ENCODE results near the gene KRIT1. TPM values are rescaled to one million over a fixed set of nuclear protein-coding genes. Genes with fewer than 3 reads are reported as not detected.

KRIT1 gene
- total RNA-seq: 10 to 100 TPM; 57.9 to 80.5 (median 62.0) TPM

DNA sequence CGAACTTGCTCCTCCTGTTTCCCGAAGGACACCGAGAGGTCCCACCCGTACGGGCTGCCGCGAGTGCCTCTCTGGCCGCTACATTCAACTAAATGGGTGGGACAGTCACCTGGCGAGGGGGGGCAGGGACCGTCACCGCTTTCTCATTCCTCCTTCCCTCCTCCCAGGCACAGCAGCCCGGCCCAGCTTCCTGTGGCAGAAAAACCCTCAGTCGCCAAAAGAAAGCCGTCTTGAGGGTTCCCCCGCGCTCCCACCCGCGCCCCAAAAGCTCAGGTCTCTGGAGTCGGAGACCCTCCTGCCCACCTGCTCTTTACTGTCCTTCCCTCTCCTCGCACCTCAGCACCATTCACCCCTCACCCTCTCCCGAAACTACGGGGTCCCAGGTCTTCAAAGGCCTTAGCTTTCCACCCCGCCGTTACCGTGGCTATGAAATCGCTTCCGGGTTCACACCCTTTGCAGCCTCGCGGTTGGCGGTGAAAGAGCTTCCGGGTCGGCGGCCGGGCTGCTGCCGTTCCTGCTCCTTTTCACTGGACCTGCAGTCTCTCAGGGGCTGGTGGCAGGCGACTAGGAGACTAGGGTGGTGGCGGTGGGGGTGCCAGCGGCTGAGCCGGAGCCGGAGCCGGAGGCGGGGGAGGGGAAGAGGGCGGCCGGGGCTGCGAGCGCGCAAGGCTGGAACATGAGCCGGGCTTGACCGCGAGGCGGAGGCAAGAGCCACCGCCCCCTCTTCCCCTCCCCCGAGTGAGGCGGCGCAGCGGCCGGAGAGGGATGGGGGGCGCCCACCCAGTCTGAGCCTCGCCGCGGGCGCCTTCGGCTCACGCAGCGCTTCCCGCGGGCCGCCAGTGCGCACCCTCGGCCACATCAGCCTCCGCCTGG is at the start of gene KRIT1, which contains the start of gene ANKIB1:
TSS of gene KRIT1 (minus strand) at position 428 of the 873 bp plus-strand sequence. CDS start 3,779 bp downstream, outside the sequence.
TSS of gene ANKIB1 (plus strand) at position 488 of the 873 bp plus-strand sequence. CDS start 49,005 bp downstream, outside the sequence.
- TF ChIP-seq, protein P1, sequence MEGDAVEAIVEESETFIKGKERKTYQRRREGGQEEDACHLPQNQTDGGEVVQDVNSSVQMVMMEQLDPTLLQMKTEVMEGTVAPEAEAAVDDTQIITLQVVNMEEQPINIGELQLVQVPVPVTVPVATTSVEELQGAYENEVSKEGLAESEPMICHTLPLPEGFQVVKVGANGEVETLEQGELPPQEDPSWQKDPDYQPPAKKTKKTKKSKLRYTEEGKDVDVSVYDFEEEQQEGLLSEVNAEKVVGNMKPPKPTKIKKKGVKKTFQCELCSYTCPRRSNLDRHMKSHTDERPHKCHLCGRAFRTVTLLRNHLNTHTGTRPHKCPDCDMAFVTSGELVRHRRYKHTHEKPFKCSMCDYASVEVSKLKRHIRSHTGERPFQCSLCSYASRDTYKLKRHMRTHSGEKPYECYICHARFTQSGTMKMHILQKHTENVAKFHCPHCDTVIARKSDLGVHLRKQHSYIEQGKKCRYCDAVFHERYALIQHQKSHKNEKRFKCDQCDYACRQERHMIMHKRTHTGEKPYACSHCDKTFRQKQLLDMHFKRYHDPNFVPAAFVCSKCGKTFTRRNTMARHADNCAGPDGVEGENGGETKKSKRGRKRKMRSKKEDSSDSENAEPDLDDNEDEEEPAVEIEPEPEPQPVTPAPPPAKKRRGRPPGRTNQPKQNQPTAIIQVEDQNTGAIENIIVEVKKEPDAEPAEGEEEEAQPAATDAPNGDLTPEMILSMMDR (IDR thresholded peaks at IDR 0.05): no peak
- DNase-seq (ENCODE audit: low spot score) (peak; percentile 56), ATAC-seq (ENCODE audit: low FRiP score) (peak; percentile 92)

DNA sequence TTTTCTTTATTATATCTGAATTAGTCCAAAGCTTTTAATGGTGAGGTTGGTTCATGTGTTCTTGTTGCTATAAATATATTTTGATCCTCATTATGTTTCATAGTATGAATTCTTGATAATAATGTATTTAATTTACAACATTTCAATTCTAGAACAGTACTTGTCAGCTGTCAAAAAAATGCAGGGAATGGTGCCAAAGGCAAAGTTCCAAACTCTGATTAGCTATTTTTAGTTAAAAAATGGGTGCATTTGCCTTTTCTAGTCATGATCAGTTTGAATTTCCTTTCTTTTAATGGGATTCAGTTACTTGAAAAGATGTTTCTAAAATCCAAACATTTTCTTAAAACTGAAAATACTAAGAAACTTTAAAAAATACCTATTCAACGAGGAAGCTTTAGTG is 49.7 kb upstream of the KRIT1 start:
- DNase-seq (ENCODE audit: low spot score) (no peak), ATAC-seq (ENCODE audit: low FRiP score) (no peak)
- TF ChIP-seq, protein P1 (IDR thresholded peaks at IDR 0.05): no peak

DNA sequence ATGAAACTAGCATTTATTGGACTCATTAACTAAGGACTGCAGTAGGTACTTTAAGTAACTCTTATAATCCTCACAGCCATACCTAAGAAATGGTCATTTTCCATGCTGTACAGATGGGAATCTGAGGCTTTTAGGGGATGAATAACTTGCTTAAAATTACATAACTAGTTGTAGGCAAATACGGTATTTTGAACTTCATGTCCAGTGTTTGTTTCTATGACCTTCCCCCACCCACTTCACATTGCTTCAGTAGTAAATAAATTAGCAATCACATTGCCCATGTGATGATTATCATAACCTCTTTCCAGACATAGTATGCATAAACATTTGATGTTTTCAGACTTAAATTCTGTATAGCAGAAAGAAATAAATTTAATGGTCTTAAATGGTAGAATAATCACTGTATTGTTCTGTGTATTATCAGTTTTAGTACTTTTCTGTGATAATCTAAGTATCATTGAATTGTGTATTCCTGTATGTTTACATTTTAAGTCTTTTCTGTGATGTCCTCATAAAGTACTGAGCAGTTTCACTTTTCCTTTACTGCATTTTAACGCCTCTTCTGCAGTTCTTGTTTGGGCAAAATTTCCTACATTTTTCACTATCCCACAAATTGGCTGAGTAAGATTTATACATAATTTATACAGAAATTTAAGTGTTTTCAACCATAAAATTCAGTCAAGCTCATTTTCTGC is 48.3 kb upstream of the KRIT1 start:
- ATAC-seq (ENCODE audit: low FRiP score): no peak

GRCh38 chr7:92292981-92293380 is 47.3 kb upstream of the KRIT1 start:
- TF ChIP-seq, protein P1 (IDR thresholded peaks at IDR 0.05): no peak
- no peak for DNase-seq (ENCODE audit: low spot score)
- ATAC-seq (ENCODE audit: low FRiP score): no peak

More for the DNA sequence above, 48.3 kb upstream of the KRIT1 start:
- DNase-seq (ENCODE audit: low spot score): no peak
- TF ChIP-seq, protein P1 (IDR thresholded peaks at IDR 0.05): no peak

DNA sequence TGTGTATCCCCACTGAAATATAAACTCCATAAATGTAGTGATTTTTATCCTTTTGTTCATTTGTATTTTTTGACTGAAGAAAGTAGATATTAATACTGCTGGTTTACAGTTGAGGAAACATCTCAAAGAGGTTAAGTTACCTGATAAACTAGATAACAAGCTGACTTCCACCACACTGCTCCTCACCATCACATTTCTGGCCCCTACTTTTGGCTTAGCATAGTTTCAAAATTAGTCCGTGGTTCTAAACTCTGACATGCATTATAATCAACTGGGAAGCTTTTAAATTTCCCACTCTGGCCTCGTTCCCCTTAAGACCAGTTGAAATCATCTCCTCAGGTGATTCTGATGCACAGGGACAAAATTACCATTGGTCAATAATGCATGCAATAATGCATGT is 43.6 kb upstream of the KRIT1 start:
- no peak for DNase-seq (ENCODE audit: low spot score)
- no peak for ATAC-seq (ENCODE audit: low FRiP score)
- TF ChIP-seq, protein P1 (IDR thresholded peaks at IDR 0.05): no peak

- TF ChIP-seq, protein P1 (IDR thresholded peaks at IDR 0.05): no peak
- ATAC-seq (ENCODE audit: low FRiP score): no peak
- no peak for DNase-seq (ENCODE audit: low spot score)
These were observed 37.2 kb upstream of the KRIT1 start for GRCh38 chr7:92282930-92283329.

Data from omental fat pad (tissue), 4 donors.